Embryonic facial prominence (tissue), 1 donor: ENCODE data around the gene LRP1.
A peak's percentile ranks its signal among the peaks of the same experiment; 100 is the strongest.

Experiments used
- DNase-seq: peaks from one replicate; pipeline ENCODE4 v3.0.0-alpha.2; 2016; ENCODE audit errors: extremely low spot score

LRP1 gene

DNA sequence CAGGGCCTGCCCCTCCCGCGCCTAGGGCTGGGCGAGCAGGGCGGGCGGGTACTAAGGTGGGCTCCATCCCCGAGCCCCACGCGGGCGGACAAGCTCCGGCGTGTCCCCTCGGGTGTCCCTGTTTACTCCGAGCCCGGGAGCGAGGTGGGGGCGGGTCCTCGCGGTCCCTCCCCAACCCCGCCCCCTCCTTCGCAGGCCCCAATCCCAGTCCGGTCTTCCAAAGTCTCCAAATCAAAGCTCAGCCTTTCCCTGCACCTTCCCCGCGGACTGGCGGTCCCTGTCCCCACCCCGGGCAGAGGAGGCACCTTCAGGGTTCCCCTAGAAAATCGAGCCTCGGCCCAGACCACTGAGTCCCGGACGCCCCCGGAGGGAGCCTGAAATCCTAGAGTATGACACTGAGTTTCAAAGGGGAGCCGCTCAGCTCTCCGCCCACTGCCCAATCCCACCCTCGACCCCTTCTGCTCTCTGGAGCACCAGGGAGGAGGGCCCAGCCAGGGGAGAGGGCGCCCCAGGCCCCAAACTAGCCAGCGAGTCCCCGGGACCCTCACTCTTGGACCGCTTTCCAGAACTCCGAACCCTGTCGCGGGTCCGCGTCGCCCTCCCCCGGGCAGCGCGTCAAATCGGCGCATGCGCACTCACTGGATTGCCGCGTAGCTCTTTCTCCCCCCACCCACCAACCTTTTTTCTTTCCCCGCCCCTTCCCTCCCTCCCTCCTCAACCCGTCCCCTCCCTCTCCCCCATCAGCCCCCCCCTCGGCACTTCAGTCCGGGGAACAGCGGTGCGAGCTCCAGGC, at the start of gene LRP1:
Gene LRP1 (plus strand): TSS at position 758 of the 793 bp plus-strand sequence. CDS start 482 bp downstream, outside the sequence.
- peak; percentile 78 for DNase-seq

DNA sequence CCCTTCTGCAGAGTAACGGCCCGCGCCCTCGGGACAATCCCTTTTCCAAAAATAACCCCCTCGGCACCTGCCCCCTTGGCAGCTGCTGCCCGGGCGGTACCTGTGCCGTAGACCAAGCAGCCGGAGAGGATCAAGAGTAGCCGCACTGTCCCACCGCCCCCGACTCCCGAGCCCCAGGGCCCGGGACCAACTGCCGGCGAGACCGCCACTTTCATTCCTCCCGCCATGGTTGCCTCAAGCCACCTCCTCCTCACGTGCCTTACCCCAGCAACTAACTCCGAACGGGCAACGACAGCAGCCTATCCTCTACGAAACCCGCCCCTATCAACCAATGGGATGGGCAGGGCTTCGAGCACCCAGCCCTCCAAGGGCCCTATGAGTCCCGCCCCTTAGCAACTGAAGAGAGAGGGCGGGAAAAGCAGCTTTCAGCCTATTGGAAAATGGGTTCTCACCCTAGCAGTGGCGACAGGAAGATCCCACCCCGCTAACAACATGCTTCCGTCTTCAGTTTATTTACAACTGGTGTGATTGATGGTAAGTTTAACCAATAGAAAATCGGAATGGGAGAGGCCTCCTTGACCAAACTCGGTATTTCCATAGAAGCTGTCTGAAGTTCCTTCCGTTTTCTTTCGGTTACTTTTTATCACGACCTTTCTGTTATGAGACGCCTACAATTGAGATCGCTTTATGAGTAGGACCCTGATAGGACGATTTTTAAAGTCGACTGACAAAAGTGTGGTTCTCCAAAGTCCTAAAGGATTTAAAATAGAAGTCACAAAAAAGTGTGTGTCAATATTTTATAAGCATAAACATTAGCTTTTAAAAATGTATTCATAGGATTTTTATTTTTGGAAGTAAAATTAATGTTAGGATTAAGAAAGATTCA, 49.5 kb upstream of the LRP1 start, which contains the start of gene NEMP1:
Gene NEMP1 (minus strand): TSS at position 273 of the 886 bp plus-strand sequence. CDS start 46 bp downstream, at position 227.
- DNase-seq: peak; percentile 100

DNA sequence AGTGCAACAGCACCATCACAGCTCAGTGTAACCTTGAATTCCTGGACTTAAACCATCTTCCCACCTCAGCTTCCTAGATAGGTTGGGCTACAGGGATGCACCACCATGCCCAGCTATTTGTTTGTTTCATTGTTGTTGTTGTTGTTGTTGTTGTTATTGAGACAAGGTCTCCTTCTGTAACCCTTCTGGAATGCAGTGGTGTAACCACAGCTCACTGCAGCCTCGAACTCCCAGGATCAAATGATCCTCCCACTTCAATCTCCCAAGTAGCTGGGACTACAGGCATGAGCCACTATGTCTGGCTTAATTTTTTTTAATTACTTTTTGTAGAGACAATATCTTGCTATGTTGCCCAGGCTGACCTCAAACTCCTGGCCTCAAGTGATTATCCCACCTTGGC, 48.5 kb upstream of the LRP1 start:
- no peak for DNase-seq

- no peak for DNase-seq
These were observed 47.4 kb upstream of the LRP1 start for GRCh38 chr12:57080855-57081254.

- peak; percentile 68 for DNase-seq
These were observed 42.2 kb upstream of the LRP1 start for GRCh38 chr12:57085999-57086492.

- DNase-seq: peak; percentile 85
These were observed 41.7 kb upstream of the LRP1 start for GRCh38 chr12:57086493-57087009.

DNA sequence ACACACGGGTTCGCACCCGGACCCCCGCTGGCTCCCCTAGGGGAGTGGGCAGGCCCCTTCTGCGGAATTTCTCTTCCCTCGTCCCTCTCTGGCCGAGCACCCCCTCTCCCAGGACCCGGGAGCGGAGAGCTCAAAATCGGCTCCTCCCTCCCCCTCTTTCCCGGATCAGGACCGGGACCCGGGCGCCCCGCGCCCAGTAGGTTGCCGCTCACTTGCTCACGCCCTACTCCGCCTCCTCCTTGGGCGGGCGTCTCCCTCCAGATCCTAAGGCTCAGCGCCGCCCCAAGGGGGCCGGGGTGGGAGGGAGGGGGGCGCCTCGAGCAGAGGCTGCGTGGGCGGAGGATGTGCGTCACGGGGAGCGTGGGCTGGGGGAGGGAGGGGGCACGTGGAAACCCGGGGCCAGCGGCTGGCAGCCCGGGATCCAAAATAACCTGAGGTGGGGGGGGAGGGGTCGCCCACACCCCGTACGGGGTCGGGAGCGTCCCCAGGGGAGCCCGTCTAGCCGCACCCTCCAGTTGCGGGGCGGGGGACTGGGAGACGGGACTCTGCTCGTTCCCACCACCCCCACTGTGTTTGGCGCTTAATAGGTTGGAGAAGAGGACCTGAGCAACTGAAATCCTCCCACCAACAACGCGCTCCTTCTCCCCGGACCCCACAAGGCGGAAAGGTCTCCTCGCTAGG, 41.1 kb upstream of the LRP1 start:
- peak; percentile 89 for DNase-seq

DNA sequence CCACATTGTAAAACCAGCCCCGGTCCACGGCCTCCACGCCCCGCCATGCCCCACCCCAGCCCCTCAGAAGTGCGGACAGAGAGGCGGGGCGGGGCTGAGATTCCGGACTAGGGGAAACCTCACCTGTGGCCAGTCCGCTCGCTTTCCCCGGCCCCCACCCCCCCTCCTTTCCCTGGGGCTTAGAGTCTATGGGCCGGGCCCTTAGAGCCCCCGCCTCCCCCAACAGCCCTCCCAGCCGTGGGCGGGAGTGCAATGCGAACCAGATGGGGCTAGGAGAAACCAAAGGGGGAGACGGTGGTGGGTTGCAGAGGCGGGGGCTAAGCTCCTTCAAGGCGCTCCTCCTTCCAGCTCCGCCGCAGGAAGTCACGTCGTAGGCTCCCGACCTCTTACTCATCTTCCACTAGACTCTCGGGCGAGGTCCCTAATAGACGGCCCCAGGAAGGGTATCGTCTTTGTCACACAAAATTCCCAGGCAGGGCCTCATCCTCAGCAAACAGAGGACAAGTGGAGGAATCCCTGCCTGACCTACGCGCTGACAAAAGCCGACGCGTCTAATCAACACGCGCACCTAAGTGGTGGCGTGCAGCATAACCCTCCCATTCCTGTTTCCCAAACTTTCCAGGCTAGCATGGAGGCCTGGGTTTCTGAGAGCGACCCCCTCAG, 40.5 kb upstream of the LRP1 start:
- DNase-seq: peak; percentile 98

GRCh38 chr12:57088354-57089270, 39.7 kb upstream of the LRP1 start, which contains the start of gene NAB2:
Gene NAB2 (plus strand): TSS chr12:57089114. CDS start chr12:57089272, 158 bp downstream.
- peak; percentile 90 for DNase-seq

DNA sequence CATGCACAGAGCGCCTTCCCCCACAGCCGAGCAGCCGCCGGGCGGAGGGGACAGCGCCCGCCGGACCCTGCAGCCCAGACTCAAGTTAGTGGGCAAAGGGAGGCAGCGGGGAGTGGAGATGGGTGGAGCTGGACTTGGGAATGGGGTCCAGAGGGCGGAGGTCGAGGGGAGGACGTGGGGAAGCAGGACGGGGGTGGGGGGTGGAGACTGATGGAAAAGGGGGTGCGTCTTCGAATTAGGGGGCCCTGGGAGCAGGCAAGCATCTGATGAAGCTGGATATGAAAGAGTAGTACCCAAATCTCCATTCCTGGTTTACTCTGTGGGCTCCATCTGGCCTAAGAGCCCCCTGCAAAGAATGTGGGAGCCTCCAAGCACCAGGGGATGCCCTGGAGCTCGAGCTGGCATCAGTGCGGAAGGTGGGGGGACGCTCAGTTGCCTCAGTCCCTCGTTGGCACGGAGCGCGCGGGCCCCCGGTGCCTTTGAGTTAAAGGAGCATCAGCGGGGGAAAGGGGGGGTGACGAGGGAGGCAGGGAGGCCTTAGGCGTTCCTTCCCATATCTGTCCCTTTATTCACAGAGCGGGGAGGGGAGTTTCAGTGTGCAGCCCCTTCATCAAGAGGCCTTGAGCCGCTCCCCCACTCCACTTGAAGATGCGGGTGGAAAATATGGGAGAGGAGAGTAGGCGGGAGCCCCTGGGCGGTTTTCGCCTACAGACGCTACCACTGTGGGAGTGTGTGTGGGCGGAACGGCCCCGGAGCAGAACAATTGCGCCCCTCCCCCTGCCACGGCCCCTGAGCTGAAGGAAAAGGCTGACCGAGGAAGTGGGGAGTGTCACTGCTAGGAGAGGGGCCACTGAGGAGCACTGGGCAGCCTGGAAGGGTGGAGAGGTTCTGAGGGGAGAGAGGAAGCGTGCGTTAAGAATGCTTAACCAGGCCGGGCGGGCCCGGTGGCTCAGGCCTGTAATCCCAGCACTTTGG, 38.7 kb upstream of the LRP1 start:
- DNase-seq: peak; percentile 5

DNA sequence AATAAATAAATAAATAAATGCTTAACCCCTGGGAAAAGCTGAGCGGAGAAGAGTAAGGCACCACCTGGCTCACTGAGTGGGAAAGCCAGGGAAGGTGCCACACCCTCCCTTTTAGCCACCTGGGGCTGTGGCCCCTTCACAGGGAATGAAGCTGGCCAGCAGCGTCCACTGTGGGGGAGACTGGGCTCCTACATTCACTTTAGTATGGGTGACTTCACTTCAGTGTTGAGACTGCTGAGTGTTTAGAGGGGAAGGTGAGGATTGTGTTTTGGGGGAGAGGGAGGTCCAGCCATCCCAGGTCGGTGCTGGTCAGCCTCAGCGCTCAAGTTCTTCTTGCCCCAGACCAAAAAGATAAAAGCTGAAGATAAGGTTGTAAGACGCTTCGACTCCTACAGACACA, 37.8 kb upstream of the LRP1 start:
- no peak for DNase-seq

DNA sequence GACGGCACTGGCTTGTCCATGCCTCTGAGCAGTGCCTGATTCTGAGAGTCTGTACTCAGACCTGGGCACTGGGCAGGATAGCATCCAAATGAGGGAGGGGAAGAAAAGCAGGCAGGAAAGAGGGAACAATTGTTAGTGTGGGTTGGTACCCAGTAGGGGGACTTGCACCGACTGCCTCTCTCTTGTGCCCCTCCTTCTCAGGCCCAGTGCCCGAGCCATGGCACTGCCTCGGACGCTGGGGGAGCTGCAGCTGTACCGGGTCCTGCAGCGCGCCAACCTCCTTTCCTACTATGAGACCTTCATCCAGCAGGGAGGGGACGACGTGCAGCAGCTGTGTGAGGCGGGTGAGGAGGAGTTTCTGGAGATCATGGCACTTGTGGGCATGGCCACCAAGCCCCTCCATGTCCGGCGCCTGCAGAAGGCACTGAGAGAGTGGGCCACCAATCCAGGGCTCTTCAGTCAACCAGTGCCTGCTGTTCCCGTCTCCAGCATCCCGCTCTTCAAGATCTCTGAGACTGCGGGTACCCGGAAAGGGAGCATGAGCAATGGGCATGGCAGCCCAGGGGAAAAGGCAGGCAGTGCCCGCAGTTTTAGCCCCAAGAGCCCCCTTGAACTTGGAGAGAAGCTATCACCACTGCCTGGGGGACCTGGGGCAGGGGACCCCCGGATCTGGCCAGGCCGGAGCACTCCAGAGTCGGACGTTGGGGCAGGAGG, 37.2 kb upstream of the LRP1 start:
- DNase-seq: peak; percentile 60

DNA sequence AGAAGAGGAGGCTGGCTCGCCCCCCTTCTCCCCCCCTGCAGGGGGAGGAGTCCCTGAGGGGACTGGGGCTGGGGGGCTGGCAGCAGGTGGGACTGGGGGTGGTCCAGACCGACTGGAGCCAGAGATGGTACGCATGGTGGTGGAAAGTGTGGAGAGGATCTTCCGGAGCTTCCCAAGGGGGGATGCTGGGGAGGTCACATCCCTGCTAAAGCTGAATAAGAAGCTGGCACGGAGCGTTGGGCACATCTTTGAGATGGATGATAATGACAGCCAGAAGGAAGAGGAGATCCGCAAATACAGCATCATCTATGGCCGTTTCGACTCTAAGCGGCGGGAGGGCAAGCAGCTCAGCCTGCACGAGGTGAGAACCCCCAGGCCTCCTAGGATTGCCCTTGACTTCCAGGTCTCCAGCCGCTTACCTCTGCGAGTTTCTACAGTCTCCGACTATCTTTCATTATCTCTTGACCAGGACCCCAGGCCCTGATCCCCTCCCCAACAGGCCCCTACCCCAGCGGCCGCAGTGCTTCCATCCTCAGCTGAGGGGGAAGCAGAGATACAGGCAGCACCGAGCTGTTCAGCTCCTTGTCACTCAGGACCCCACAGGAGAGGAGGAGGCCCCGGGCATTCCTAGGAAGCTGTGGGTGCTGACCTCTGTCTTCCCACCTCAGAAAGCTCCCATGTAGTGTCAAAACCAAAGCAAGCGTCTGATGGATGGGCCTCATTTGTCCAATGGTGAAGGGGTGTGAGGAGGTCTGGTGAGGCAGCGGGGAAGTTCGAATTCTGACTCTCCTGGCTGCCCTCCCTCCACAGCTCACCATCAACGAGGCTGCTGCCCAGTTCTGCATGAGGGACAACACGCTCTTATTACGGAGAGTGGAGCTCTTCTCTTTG, 36.4 kb upstream of the LRP1 start:
- DNase-seq: no peak

DNA sequence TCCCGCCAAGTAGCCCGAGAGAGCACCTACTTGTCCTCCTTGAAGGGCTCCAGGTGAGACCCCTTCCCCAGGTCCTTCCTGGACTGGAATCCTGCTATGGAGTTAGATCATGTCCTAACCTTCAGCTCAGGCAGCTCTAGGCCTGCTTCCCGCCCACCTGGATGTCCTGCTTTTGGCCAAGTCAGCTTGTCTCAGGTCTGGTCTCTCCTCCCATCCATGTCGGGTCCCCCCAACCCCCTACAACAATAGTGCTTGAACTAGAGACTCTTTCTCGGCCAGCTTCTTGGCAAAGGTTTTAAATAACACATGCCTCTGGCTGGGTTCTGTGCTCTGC, 35.8 kb upstream of the LRP1 start:
- DNase-seq: no peak

DNA sequence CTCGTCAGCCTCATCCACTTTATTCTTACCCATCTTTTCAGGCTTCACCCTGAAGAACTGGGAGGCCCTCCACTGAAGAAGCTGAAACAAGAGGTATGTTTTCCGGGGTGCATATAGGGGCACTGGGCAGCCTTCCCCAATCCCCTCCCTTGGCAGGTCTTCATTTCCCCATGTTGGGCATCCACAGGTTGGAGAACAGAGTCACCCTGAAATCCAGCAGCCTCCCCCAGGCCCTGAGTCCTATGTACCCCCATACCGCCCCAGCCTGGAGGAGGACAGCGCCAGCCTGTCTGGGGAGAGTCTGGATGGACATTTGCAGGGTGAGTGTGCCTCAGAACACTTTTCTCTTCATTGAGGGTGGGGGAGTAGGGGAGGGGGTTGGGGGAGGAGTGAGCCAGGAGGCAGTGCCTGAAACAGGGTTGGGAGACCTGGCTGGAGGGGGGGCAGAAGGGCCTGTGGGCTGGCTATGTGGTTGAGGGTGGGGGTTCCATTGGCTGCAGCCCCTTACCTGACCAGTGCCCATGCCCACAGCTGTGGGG, 35.3 kb upstream of the LRP1 start:
- no peak for DNase-seq

DNA sequence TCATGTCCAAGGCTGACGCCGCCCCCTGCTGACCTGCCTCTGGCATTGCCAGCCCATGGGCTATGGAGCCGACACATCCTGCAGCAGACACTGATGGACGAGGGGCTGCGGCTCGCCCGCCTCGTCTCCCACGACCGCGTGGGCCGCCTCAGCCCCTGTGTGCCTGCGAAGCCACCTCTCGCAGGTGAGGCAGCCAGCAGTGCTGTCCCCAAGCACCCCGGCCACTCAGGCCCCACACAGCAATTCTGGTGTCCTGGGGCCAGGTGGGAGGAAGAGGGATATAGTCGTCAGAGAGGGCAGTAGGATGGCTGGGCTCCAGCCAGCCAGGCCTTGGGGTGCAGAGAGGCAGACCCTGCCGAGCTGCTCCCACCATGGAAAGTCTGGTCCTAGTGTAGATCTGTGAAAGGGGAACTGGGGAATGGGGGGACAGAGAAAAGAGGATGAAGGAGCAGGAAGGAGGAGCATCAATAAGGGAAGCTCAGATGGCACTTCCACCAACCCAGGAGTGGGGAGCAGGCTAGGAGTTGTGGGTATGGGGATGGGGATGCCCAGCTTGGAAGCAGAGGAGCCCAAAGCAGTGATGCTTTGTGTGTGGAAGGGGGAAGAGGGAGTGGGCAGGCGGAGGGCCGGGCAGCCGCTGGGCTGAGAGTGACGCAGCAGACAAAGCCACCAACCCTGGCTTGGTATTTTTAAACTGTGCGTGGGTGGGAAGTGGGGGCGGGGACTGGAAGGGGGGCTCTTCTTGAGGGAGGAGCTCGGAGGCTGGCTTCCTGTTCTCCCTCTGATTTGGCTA, 34.7 kb upstream of the LRP1 start:
- peak; percentile 68 for DNase-seq
